ENCODE results near the gene ANO10. TPM values are rescaled to one million over a fixed set of nuclear protein-coding genes. Genes with fewer than 3 reads are reported as not detected.

Gene ANO10
- total RNA-seq, 2 donors from 2014 or later = 83.8 to 112 TPM

DNA sequence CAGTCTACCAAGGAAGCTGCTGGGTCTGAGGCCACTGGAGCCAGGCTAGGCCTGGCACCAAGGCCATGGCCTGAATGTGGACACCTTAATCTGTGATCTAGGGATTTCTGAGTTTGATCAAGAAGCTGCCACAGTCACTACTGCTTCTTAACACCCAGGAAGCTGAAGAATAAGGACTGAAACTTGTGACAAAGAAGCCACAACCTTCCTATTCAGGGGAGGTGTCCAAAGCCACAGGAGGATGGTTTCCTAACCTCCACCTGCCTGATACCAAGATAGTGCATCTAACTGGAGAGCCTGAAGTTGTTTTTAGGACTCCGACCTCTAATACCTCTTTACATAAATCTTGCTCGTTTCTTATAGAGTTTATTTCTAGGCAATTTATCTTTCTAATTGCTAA lies 5.5 kb upstream of the ANO10 start:
- DNase-seq = no peak
- Histone ChIP-seq H3K4me1 (ENCODE audit: control insufficient read depth, insufficient read depth, low read length) (no peaks in the 10 kb centered on the region), H3K27me3 (ENCODE audit: control insufficient read depth, insufficient read depth, low read length, poor library complexity, severe bottlenecking) (no peaks in the 10 kb centered on the region), H3K9me3 (ENCODE audit: control insufficient read depth, low read length) (peaks cover 4% of the 10 kb centered on the region), H3K36me3 (ENCODE audit: control insufficient read depth, insufficient read depth, low read length) (no peaks in the 10 kb centered on the region), H3K4me3 (ENCODE audit: low read length) (no peak overlapping the region), H3K27ac (ENCODE audit: low read depth, low read length) (no peak overlapping the region), H3K9ac (ENCODE audit: extremely low read depth, low read length, poor library complexity, severe bottlenecking) (no peak overlapping the region)
- no peaks in the 10 kb centered on the region for H3K36me3 Mint-ChIP-seq (ENCODE audit: low read depth)
- TF ChIP-seq CTCF (conservative IDR thresholded peaks at IDR 0.05) = no peak
- no peak overlapping the region for H3K27ac Mint-ChIP-seq
- H3K9me3 Mint-ChIP-seq = peaks cover 21% of the 10 kb centered on the region
- WGBS, 2 experiments (ENCODE audit: insufficient coverage in 1 of 2, insufficient read length in 1 of 2) = 100% methylated on average over 2 of the region's 2 CpGs; no CpG with 5 or more reads in 1 of the 2 experiments
- H3K4me1 Mint-ChIP-seq = peaks cover 4% of the 10 kb centered on the region
- H3K4me3 Mint-ChIP-seq = no peak overlapping the region
- no peaks in the 10 kb centered on the region for H3K27me3 Mint-ChIP-seq (ENCODE audit: insufficient read depth)

- peaks cover 18% of the 10 kb centered on the region for H3K9me3 Mint-ChIP-seq
- no peak overlapping the region for H3K4me3 Mint-ChIP-seq
- 95 to 100% methylated on average over 4 to 6 of the region's 6 CpGs for WGBS, 2 experiments (ENCODE audit: insufficient coverage in 1 of 2, insufficient read length in 1 of 2)
- TF ChIP-seq CTCF (conservative IDR thresholded peaks at IDR 0.05) = no peak
- H3K4me1 Mint-ChIP-seq = peaks cover 5% of the 10 kb centered on the region
- no peaks in the 10 kb centered on the region for H3K36me3 Mint-ChIP-seq (ENCODE audit: low read depth)
- no peak overlapping the region for H3K27ac Mint-ChIP-seq
- no peak overlapping the region for H3K9ac ChIP-seq (ENCODE audit: extremely low read depth, low read length, poor library complexity, severe bottlenecking)
- H3K4me3 ChIP-seq (ENCODE audit: low read length) = no peak overlapping the region
- H3K27me3 Mint-ChIP-seq (ENCODE audit: insufficient read depth) = no peaks in the 10 kb centered on the region
- H3K27me3 ChIP-seq (ENCODE audit: control insufficient read depth, insufficient read depth, low read length, poor library complexity, severe bottlenecking) = no peaks in the 10 kb centered on the region
- peaks cover 4% of the 10 kb centered on the region for H3K9me3 ChIP-seq (ENCODE audit: control insufficient read depth, low read length)
- no peak for DNase-seq
- no peaks in the 10 kb centered on the region for H3K36me3 ChIP-seq (ENCODE audit: control insufficient read depth, insufficient read depth, low read length)
- no peak overlapping the region for H3K27ac ChIP-seq (ENCODE audit: low read depth, low read length)
- no peaks in the 10 kb centered on the region for H3K4me1 ChIP-seq (ENCODE audit: control insufficient read depth, insufficient read depth, low read length)
These were observed 3.0 kb upstream of the ANO10 start for GRCh38 chr3:43624619-43625305.

- H3K27me3 ChIP-seq (ENCODE audit: control insufficient read depth, insufficient read depth, low read length, poor library complexity, severe bottlenecking) = no peaks in the 10 kb centered on the region
- H3K4me1 ChIP-seq (ENCODE audit: control insufficient read depth, insufficient read depth, low read length) = no peaks in the 10 kb centered on the region
- H3K4me1 Mint-ChIP-seq = peaks cover 17% of the 10 kb centered on the region
- H3K36me3 Mint-ChIP-seq (ENCODE audit: low read depth) = peaks cover 3% of the 10 kb centered on the region
- no peak for DNase-seq
- peaks cover 5% of the 10 kb centered on the region for H3K36me3 ChIP-seq (ENCODE audit: control insufficient read depth, insufficient read depth, low read length)
- H3K27ac Mint-ChIP-seq = peak overlapping the region; percentile 96
- H3K9me3 ChIP-seq (ENCODE audit: control insufficient read depth, low read length) = no peaks in the 10 kb centered on the region
- H3K4me3 ChIP-seq (ENCODE audit: low read length) = peak overlapping the region; percentile 94
- peak overlapping the region; percentile 83 for H3K9ac ChIP-seq (ENCODE audit: extremely low read depth, low read length, poor library complexity, severe bottlenecking)
- H3K27me3 Mint-ChIP-seq (ENCODE audit: insufficient read depth) = no peaks in the 10 kb centered on the region
- 17 to 43% methylated on average over 11 to 24 of the region's 24 CpGs for WGBS, 2 experiments (ENCODE audit: insufficient coverage in 1 of 2, insufficient read length in 1 of 2)
- peak overlapping the region; percentile 95 for H3K4me3 Mint-ChIP-seq
- no peaks in the 10 kb centered on the region for H3K9me3 Mint-ChIP-seq
- H3K27ac ChIP-seq (ENCODE audit: low read depth, low read length) = peak overlapping the region; percentile 72
- TF ChIP-seq CTCF (conservative IDR thresholded peaks at IDR 0.05) = no peak
These were observed 768 bp downstream of the ANO10 start for GRCh38 chr3:43620831-43621655.
